Measurements from ENCODE around the gene HOXD9.

HOXD9 gene

GRCh38 chr2:176110415-176111308, 11.9 kb upstream of the HOXD9 start:
- DNase-seq (ENCODE audit: low read depth in 3 of 3) = no peak

- no peak for DNase-seq (ENCODE audit: low read depth in 3 of 3)
Observed at GRCh38 chr2:176111309-176111663, 11.2 kb upstream of the HOXD9 start.

- no peak for DNase-seq (ENCODE audit: low read depth in 3 of 3)
Observed at GRCh38 chr2:176111846-176112374, 10.6 kb upstream of the HOXD9 start.

GRCh38 chr2:176112375-176113302, 9.9 kb upstream of the HOXD9 start:
- no peak for DNase-seq (ENCODE audit: low read depth in 3 of 3)

GRCh38 chr2:176114120-176114929, 8.2 kb upstream of the HOXD9 start:
- DNase-seq (ENCODE audit: low read depth in 3 of 3) = no peak

- no peak for DNase-seq (ENCODE audit: low read depth in 3 of 3)
Observed at GRCh38 chr2:176114930-176115625, 7.4 kb upstream of the HOXD9 start.

GRCh38 chr2:176115883-176116813, 6.4 kb upstream of the HOXD9 start, which contains the start of gene HOXD10:
TSS of gene HOXD10 (plus strand) at chr2:176116778. CDS start at chr2:176116834, 56 bp downstream.
- DNase-seq (ENCODE audit: low read depth in 3 of 3) = no peak

- no peak for DNase-seq (ENCODE audit: low read depth in 3 of 3)
Observed at GRCh38 chr2:176117162-176117822, 5.2 kb upstream of the HOXD9 start.

GRCh38 chr2:176117823-176118371, 4.6 kb upstream of the HOXD9 start:
- DNase-seq (ENCODE audit: low read depth in 3 of 3) = no peak

- DNase-seq (ENCODE audit: low read depth in 3 of 3) = no peak
Observed at GRCh38 chr2:176118601-176119339, 3.7 kb upstream of the HOXD9 start.

- DNase-seq (ENCODE audit: low read depth in 3 of 3) = no peak
Observed at GRCh38 chr2:176120364-176121189, 1.9 kb upstream of the HOXD9 start.

GRCh38 chr2:176121190-176122051, 1.1 kb upstream of the HOXD9 start:
- no peak for DNase-seq (ENCODE audit: low read depth in 3 of 3)

- DNase-seq (ENCODE audit: low read depth in 3 of 3) = no peak
Observed at GRCh38 chr2:176122052-176122682, 352 bp upstream of the HOXD9 start.

GRCh38 chr2:176123411-176124109, 1.0 kb downstream of the HOXD9 start:
- DNase-seq (ENCODE audit: low read depth in 3 of 3) = no peak

Measured in stimulated activated CD4-positive, alpha-beta T cell treated with anti-CD3 and anti-CD28 coated beads, TNF-alpha, amount 100 ng/mL, for 24 hours (primary cell).